ENCODE data around the gene OTOGL. TPM values are rescaled to one million over a fixed set of nuclear protein-coding genes. Genes with fewer than 3 reads are reported as not detected.

The OTOGL gene
- total RNA-seq, 4 donors from 2014 or later = 0.03 to 0.10 (median 0.04) TPM; not detected in 1

DNA sequence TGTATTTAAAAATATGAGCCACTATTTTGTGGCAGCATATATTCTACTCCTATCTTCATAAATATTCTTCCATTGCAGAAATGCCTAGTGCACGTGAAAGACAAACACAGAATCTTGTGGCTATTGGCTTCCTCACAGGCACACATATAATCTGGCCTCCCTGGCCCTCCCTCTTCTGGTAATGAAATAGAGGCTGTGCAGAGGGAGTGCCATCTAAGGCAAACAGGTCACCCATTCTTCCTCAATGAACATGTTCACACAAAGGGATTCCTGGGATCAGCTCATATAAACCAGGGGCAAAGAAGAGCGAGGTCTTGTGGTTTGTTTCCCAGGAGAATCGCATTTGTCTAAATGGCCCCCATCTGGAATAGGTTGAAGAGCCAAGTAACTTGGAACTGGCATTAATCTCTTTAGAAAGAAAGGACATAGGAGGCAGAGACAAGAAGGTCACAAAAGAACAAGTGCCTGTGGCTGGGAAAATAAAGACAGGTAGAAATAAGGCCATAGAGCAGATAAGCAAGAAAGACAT is 173.1 kb downstream of the OTOGL start:
- TF ChIP-seq POLR2A (IDR thresholded peaks at IDR 0.05) (no peak), CTCF (IDR thresholded peaks at IDR 0.05 in 4 of 5, conservative IDR thresholded peaks at IDR 0.05 in 1 of 5) (no peak)
- no peaks in the 10 kb centered on the region for H3K9me3 ChIP-seq
- in situ Hi-C loops (cut with MboI; ENCODE audit: low sequenced_read_pairs in 4 of 4) (loop anchor here in 3 of 4 donors (25.0 kb wide), 1 partner anchor 710 kb away; no protein-coding TSS in a partner anchor), intact Hi-C loops (cut with DNase I; ENCODE audit: low total_unique reads) (loop anchor here (5.0 to 10.0 kb wide), 2 partner anchors 388 to 715 kb away; no protein-coding TSS in a partner anchor)
- no peak overlapping the region for H3K27ac ChIP-seq
- H3K36me3 ChIP-seq = no peaks in the 10 kb centered on the region
- DNase-seq = no peak
- no peaks in the 10 kb centered on the region for H3K4me1 ChIP-seq
- no peak overlapping the region for H3K4me3 ChIP-seq
- no peak for ATAC-seq
- H3K27me3 ChIP-seq = no peaks in the 10 kb centered on the region

- intact Hi-C loops (cut with DNase I; ENCODE audit: low total_unique reads) (loop anchor here (5.0 to 10.0 kb wide), 2 partner anchors 388 to 716 kb away; no protein-coding TSS in a partner anchor), in situ Hi-C loops (cut with MboI; ENCODE audit: low sequenced_read_pairs in 4 of 4) (loop anchor here in 3 of 4 donors (25.0 kb wide), 1 partner anchor 711 kb away; no protein-coding TSS in a partner anchor)
- no peak overlapping the region for H3K4me3 ChIP-seq
Measured at GRCh38 chr12:80273144-80273543, 173.8 kb downstream of the OTOGL start.

GRCh38 chr12:80277732-80278131 is 178.4 kb downstream of the OTOGL start:
- no peaks in the 10 kb centered on the region for H3K4me1 ChIP-seq
- no peaks in the 10 kb centered on the region for H3K36me3 ChIP-seq
- no peaks in the 10 kb centered on the region for H3K9me3 ChIP-seq
- TF ChIP-seq POLR2A (IDR thresholded peaks at IDR 0.05) = no peak
- no peak for TF ChIP-seq CTCF (IDR thresholded peaks at IDR 0.05 in 4 of 5, conservative IDR thresholded peaks at IDR 0.05 in 1 of 5)
- no peak overlapping the region for H3K4me3 ChIP-seq
- intact Hi-C loops (cut with DNase I; ENCODE audit: low total_unique reads) (loop anchor here (10.0 kb wide), 1 partner anchor 393 kb away; no protein-coding TSS in a partner anchor), in situ Hi-C loops (cut with MboI; ENCODE audit: low sequenced_read_pairs in 4 of 4) (no loop called here)
- no peaks in the 10 kb centered on the region for H3K27me3 ChIP-seq
- DNase-seq (no peak), ATAC-seq (no peak)
- no peak overlapping the region for H3K27ac ChIP-seq

More at GRCh38 chr12:80273144-80273543, 173.8 kb downstream of the OTOGL start:
- no peak overlapping the region for H3K27ac ChIP-seq
- DNase-seq (no peak), ATAC-seq (no peak)
- H3K27me3 ChIP-seq = no peaks in the 10 kb centered on the region
- no peaks in the 10 kb centered on the region for H3K9me3 ChIP-seq
- no peak for TF ChIP-seq POLR2A (IDR thresholded peaks at IDR 0.05)
- no peak for TF ChIP-seq CTCF (IDR thresholded peaks at IDR 0.05 in 4 of 5, conservative IDR thresholded peaks at IDR 0.05 in 1 of 5)
- H3K36me3 ChIP-seq = no peaks in the 10 kb centered on the region
- H3K4me1 ChIP-seq = no peaks in the 10 kb centered on the region

- in situ Hi-C loops (cut with MboI; ENCODE audit: low sequenced_read_pairs in 4 of 4) = no loop called here
- no peak for ATAC-seq
- H3K4me3 ChIP-seq = no peak overlapping the region
- H3K27ac ChIP-seq = no peak overlapping the region
- intact Hi-C loops (cut with DNase I; ENCODE audit: low total_unique reads) = no loop called here
- H3K36me3 ChIP-seq = no peaks in the 10 kb centered on the region
- H3K27me3 ChIP-seq = no peaks in the 10 kb centered on the region
- H3K9me3 ChIP-seq = no peaks in the 10 kb centered on the region
- no peak for DNase-seq
- H3K4me1 ChIP-seq = no peaks in the 10 kb centered on the region
- no peak for TF ChIP-seq CTCF (IDR thresholded peaks at IDR 0.05 in 4 of 5, conservative IDR thresholded peaks at IDR 0.05 in 1 of 5)
- no peak for TF ChIP-seq POLR2A (IDR thresholded peaks at IDR 0.05)
Measured at GRCh38 chr12:80282226-80282625, 182.9 kb downstream of the OTOGL start.
